OCI-LY3 (cell line): ENCODE data around the gene MORF4L1.

Experiments
- EZH2phosphoT487 ChIP-seq: fragments of 200-600 bp; shearing (Covaris generic); IDR thresholded peaks from 2 replicates; pipeline ENCODE4 v1.6.1; 2018; ENCODE audit warnings: antibody characterized with exemption, mixed run types, low read depth
- TF ChIP-seq, protein P1 (sequence below): fragments of 200-600, 300-600 bp; sonication (generic); IDR thresholded peaks from 2 replicates; pipeline ENCODE4 v1.5.1; 2014; ENCODE audit warnings: antibody characterized with exemption, low read length, low read depth

DNA sequence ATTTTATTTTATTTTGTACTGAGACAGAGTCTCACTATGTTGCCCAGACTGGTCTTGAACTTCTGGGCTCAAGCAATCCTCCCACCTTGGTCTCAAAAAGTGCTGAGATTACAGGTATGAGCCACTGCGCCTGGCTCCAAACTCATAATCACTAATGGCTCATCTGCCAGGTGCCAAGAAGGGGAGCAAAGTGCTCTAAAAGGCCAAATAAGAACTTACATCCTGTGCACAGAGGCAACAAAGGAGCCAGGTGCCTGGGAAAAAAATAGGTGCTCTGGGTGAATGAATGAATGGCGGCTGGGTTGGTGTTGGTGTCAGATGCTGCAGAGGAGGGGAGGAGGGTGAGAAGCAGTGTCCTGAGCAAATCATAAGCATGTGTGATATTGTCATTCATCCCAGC, 35.6 kb upstream of the MORF4L1 start:
- TF ChIP-seq, protein P1, sequence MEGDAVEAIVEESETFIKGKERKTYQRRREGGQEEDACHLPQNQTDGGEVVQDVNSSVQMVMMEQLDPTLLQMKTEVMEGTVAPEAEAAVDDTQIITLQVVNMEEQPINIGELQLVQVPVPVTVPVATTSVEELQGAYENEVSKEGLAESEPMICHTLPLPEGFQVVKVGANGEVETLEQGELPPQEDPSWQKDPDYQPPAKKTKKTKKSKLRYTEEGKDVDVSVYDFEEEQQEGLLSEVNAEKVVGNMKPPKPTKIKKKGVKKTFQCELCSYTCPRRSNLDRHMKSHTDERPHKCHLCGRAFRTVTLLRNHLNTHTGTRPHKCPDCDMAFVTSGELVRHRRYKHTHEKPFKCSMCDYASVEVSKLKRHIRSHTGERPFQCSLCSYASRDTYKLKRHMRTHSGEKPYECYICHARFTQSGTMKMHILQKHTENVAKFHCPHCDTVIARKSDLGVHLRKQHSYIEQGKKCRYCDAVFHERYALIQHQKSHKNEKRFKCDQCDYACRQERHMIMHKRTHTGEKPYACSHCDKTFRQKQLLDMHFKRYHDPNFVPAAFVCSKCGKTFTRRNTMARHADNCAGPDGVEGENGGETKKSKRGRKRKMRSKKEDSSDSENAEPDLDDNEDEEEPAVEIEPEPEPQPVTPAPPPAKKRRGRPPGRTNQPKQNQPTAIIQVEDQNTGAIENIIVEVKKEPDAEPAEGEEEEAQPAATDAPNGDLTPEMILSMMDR: no peak
- TF ChIP-seq EZH2phosphoT487: no peak
